HG02884 (cell line): Measurements from ENCODE around the gene CPVL.

Experiments used
- ATAC-seq: cut with Tn5 transposase; IDR thresholded peaks from one replicate; pipeline ENCODE4 v1.9.1; 2021; ENCODE audit warnings: mild to moderate bottlenecking, moderate library complexity; ENCODE audit not compliant: unreplicated experiment

The CPVL gene

DNA sequence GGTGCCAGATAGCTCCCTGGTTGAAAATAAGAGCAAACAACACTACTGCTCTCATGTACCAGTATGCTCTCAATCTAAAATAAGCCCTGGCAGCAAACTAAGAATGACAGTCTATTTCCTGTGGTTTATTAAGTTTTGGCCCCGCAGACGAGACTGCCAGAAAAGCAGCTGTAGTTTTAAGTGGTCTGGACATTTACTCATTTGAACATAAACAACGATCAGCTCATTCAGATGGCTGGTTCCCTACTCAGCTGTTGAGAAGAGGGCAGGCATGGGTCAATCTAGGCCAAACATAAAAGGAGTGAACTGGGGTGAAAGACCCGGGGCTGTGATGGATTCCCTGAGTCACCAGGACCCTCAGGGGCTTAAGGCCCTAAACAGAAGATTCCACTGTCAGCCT is 192.7 kb downstream of the CPVL start:
- ATAC-seq = no peak
